Fibroblast of villous mesenchyme (primary cell): Measurements from ENCODE around the gene LRRC72. TPM values are rescaled to one million over a fixed set of nuclear protein-coding genes. Genes with fewer than 3 reads are reported as not detected.
"Not testable (repeated sequence)": the region's sequence is repeated elsewhere in the genome, so short reads cannot be mapped to it uniquely, and the experiment has no call there.

Experiments used
- DNase-seq: peaks from one replicate; pipeline ENCODE4 v3.0.0-alpha.2; 2010; ENCODE audit warnings: low read depth
- H3K4me3 ChIP-seq: 2 replicates; pipeline ENCODE4 v1.5.1; 2011; ENCODE audit warnings: low read depth, mild to moderate bottlenecking, low read length
- total RNA-seq: library from RNA; depleted of rRNA; stranded (reverse); fragments of >200 nt; gene quantifications from 2 replicates; pipeline ENCODE4 v1.2.3, GENCODE V29; 2012
- TF ChIP-seq, protein P1 (sequence below): IDR thresholded peaks from 2 replicates; pipeline ENCODE4 v1.5.1; 2012; ENCODE audit warnings: low read depth, mild to moderate bottlenecking, low read length; ENCODE audit not compliant: insufficient read depth

LRRC72 gene
- total RNA-seq, 1 donor = not detected

DNA sequence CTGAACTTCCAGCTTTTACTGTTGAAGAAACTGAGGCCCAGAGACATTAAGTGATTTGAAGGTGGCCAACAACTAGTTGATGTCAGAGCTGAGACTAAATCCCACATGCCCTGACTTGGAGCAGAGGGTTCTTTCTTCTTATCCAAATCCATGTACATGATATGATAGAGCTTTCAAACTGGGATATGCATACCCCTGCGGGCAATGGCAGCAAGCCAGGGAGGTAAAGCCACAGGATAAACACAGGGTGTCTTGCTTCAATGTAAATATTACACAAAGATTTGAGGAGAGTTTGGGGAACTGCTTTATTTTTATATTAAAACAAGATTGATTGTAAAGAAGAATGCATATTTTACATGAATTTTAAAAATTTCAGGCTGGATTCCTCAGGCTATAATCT is 2.3 kb upstream of the LRRC72 start:
- no peak for DNase-seq
- TF ChIP-seq, protein P1, sequence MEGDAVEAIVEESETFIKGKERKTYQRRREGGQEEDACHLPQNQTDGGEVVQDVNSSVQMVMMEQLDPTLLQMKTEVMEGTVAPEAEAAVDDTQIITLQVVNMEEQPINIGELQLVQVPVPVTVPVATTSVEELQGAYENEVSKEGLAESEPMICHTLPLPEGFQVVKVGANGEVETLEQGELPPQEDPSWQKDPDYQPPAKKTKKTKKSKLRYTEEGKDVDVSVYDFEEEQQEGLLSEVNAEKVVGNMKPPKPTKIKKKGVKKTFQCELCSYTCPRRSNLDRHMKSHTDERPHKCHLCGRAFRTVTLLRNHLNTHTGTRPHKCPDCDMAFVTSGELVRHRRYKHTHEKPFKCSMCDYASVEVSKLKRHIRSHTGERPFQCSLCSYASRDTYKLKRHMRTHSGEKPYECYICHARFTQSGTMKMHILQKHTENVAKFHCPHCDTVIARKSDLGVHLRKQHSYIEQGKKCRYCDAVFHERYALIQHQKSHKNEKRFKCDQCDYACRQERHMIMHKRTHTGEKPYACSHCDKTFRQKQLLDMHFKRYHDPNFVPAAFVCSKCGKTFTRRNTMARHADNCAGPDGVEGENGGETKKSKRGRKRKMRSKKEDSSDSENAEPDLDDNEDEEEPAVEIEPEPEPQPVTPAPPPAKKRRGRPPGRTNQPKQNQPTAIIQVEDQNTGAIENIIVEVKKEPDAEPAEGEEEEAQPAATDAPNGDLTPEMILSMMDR = no peak
- H3K4me3 ChIP-seq = no peak overlapping the region

DNA sequence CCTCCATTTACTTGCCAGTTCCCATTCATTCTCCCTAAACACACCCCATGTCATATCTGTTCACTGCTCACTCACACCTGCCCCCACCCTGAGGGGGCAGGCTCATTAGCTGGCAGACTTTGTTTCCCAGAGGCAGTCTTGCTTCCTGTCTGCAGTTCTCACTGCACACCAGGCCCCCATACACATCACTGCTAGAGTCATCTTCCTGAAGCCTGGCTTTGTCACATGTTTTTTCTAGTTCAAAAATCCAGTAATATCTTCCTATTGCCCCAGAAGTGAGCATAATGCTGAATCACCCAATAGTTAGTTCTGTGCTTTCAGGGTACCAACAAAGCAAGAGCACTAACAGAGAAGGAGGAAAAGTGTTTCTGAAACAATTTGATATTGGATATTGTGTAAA is 1.9 kb downstream of the LRRC72 start:
- DNase-seq = no peak
- TF ChIP-seq, protein P1 = no peak
- no peak overlapping the region for H3K4me3 ChIP-seq

DNA sequence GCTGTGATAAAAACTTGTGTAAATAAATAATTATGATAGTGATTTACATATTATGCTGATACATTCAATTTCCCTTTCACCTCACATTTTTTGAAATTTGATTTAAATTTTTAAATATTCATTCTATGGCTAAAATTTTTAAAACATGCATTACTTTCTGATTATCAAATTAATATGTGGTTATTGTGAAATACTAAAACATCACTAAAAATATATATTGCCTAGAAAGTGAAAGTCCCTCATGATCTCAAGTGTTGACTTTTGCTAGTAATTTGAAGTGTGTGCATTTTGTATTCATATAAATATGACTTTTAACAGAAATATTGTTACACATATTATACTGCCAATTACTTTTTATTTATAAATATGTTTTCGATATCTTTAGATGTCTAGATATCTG is 3.1 kb downstream of the LRRC72 start:
- no peak overlapping the region for H3K4me3 ChIP-seq
- DNase-seq = no peak
- TF ChIP-seq, protein P1 = no peak

DNA sequence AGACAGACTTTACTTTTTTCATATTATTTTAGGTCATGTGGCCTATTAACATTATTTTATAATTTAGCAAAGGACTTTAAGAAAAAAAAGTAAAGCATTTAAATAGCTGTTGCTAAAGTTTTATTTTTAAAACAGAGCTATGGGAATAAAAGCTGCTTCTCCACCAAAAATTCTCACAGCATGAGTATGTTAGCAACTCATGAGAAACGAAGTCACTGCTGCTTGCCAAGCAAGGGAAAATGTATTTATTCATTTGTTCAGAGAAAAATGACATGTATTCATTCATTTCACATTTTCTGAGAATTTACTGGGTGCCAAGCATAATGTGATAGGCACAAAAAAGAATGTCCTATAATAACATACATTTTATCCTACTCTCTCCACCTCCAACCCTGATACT is 5.1 kb downstream of the LRRC72 start:
- TF ChIP-seq, protein P1 = no peak
- no peak for DNase-seq

DNA sequence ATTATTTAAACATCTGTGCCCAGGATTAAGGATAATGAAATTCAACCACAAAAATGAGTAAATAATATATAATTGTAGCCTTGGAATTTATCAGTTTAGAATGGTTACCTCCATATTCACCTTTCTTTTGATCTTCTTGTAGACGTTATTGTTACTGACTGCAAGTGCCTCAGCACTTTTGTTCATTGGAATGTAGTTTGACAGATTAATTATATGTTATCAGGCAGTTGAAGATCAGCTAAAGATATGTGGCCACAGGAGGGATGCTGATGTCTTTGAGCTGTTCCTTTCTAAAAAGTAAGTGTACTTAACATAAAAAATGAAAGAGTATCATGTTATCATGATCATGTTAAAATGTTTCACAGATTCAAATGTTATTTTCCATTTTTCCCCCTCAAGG is 5.6 kb downstream of the LRRC72 start:
- H3K4me3 ChIP-seq = no peak overlapping the region
- TF ChIP-seq, protein P1 = no peak
- no peak for DNase-seq

More for the DNA sequence above, 5.1 kb downstream of the LRRC72 start:
- H3K4me3 ChIP-seq = no peak overlapping the region

DNA sequence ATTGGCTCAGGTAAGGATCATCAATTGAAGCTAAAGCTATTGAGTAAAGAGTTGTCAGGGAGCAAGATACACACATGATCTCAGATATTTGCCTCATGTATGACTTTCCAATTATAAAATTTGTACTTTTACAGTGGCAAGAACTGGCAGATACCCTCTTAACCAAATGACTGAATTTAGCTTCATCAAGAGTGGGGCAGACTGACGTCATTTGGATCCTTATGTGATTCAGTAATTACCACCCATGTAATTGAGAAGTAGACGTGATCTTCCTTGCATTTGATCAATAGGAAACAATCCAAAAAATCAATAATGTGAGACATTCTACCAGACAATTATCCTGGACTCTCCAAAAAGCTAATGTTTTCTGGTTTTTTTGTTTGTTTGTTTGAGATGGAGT is 8.9 kb downstream of the LRRC72 start:
- TF ChIP-seq, protein P1 = no peak
- no peak overlapping the region for H3K4me3 ChIP-seq
- no peak for DNase-seq

DNA sequence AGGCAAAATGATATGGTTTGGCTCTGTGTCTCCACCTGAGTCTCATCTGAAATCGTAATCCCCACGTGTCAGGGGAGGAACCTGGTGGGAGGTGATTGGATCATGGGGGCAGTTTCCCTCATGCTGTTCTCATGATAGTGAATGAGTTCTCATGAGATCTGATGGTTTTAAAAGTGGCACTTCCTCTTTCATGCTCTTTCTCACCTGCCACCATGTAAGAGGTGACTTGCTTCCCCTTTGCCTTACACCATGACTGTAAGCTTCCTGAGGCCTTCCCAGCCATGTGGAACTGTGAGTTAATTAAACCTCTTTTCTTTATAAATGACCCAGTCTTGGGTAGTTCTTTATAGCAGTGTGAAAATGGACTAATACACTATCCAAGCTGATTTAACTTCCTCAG is 13.9 kb downstream of the LRRC72 start:
- DNase-seq, H3K4me3 ChIP-seq: not testable (repeated sequence)
